Measurements from ENCODE around the gene AMMECR1.
A peak's percentile ranks its signal among the peaks of the same experiment; 100 is the strongest.
"Not testable (repeated sequence)": the region's sequence is repeated elsewhere in the genome, so short reads cannot be mapped to it uniquely, and the experiment has no call there.

AMMECR1 gene

DNA sequence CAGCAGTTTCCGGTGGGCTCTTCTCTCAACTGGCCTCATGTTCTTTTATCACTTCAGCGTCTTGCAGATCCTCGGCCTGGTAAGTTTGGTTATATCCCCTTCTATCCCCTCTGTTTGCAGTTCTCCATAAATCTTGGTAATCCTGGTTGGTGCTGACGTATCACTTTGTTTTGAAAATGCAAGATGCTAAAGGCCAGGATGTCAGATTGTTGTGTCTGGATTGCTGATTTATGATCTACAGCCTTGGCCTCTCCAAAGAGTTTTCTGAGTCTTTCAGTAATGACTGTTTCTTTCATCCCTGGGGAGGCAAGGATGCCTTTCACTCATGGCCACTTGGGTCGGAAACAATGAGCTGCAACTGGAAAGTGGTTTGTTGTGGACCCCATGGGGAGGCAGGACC is 146.4 kb downstream of the AMMECR1 start:
- DNase-seq (ENCODE audit: low read depth in 2 of 2): no peak

GRCh38 chrX:110170029-110170428 is 147.9 kb downstream of the AMMECR1 start:
- DNase-seq (ENCODE audit: low read depth in 2 of 2): no peak

DNA sequence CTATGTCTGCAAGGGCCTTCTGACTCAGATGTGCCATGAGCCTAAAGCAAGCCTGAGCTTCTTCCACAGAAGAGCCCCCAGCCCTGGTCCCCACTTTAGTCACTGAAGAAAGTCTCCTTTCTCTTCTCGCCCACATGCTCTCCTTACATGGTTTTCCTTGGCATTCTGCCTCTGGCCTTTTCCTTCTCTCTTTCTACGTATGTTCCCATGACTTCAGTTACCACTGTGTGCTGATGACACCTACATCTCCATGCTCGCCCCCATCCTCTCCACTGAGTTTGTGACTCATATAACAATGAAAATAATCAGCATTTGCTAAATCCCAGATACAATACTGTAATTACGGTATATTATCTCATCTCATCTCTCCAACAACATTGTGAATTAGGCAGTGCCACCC is 149.3 kb downstream of the AMMECR1 start:
- peak in 1 of 2 experiments; percentile 5 for DNase-seq (ENCODE audit: low read depth in 2 of 2)

DNA sequence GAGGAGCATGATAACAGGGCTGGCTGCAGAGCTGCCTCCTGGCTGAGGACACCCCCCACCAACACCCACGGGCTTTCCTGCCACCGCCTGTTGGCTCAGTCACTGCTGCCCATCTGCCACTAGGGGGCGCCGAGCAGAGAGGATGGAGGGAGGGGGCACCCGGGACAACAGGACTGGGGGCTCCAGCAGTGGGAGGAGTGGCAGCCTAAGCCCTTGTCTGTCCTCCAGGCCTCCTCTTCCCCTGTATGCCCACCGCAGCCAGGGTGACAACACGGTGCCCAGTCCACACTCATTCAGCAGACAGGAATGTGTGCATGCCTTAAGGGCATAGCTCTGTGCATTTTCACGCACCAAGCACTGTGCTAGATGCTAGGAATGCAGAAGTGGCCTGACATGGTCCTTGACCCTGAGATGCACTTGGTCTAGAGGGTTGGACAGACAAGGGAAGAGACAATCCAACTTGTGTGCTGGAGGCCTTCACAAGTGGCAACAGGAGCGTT is 149.9 kb downstream of the AMMECR1 start:
- DNase-seq (ENCODE audit: low read depth in 2 of 2): no peak

- DNase-seq (ENCODE audit: low read depth in 2 of 2): no peak
Measured at GRCh38 chrX:110163488-110163887, 154.4 kb downstream of the AMMECR1 start.

DNA sequence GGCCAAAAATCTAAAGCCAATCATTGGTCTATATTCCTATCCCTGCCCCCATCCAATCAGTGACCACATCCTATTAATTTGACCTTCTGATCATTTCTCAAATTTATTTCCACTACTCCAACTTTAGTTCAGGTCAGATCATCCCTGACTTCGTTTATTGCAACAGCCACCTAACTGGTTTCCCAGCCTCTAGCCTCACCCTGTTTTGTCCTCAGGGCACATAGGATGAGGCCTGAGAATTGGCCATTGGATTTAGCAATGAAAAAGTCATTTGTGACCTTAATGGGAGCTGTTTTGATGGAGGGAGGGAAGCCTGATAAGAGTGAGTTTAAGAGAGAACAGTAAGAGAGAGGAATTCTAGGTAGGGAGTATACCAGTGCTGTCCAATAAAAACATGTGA is 155.0 kb downstream of the AMMECR1 start:
- DNase-seq (ENCODE audit: low read depth in 2 of 2): no peak

- no peak for DNase-seq (ENCODE audit: low read depth in 2 of 2)
Measured at GRCh38 chrX:110162131-110162530, 155.8 kb downstream of the AMMECR1 start.

GRCh38 chrX:110161361-110161686 is 156.6 kb downstream of the AMMECR1 start:
- DNase-seq (ENCODE audit: low read depth in 2 of 2): no peak

DNA sequence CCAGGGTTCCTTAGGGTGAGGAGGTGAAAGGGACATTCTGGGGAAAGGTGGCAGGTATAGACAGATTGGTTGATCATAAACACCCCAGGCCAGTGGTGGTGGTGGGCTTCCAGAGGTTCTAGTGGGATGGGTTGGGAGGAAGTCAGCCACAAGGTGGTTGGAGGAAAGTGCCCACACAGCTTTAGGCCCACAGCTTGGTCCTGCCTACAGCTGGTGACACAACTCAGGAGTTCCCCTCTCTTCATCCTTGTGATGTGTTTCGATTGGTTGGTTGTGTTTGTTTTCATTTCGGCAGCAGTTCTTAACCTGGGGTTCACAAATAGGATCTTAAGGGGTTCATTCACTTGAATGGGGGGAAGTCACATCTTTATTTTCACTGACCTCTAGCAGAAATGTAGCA is 158.0 kb downstream of the AMMECR1 start:
- DNase-seq (ENCODE audit: low read depth in 2 of 2): no peak

GRCh38 chrX:110159235-110159634 is 158.7 kb downstream of the AMMECR1 start:
- DNase-seq (ENCODE audit: low read depth in 2 of 2): no peak

DNA sequence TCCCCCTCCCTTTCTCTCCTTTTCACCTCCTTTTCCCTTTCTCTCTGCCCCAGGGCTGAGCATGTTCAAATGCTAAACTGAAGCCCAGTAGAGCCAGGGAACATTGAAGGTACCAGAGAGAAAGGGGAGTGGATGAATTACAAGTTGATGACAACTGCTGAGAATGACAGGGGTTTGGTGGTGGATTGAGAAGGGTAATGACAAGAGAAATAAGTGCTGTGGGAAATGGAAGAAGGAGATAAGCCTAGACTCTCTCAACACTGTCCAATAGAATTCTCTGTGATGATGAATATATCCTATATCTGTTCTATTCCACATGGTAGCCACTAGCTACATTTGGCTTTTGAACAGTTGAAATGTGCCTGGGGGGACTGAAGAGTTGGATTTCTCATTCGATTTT is 160.4 kb downstream of the AMMECR1 start:
- no peak for DNase-seq (ENCODE audit: low read depth in 2 of 2)

GRCh38 chrX:110156167-110156754 is 161.6 kb downstream of the AMMECR1 start:
- no peak for DNase-seq (ENCODE audit: low read depth in 2 of 2)

DNA sequence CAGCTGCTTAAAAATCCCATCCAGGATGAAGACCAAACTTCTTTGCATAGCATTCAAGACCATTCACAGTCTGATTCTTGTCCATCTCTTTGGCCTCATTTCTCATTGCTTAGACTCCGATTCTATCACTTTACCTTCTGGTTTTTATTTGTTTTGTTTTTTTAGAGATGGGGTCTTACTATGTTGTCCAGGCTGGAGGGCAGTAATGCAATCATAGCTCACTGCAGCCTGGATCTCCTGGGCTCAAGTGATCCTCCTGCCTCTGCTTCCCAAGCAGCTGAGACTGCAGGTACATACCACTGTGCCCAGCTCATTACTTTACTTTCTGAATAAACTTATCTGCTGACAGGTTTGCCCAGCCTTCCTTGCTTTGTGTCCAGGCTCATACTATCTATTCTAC is 162.1 kb downstream of the AMMECR1 start:
- no peak for DNase-seq (ENCODE audit: low read depth in 2 of 2)

DNA sequence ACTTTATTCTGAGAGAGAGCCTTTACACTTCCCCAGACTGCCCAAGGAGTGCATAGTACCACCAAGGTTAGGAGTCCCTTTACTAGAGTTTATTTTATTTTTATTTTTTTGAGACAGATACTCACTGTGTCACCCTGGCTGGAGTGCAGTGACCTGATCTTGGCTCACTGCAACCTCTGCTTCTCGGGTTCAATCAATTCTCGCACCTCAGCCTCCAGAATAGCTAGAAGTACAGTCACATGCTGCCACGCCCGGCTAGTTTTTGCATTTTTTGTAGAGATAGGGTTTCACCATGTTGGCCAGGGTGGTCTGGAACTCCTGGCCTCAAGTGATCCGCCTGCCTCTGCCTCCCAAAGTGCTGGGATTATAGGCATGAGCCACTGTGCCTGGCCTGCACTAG is 163.6 kb downstream of the AMMECR1 start:
- DNase-seq (ENCODE audit: low read depth in 2 of 2): not testable (repeated sequence)

DNA sequence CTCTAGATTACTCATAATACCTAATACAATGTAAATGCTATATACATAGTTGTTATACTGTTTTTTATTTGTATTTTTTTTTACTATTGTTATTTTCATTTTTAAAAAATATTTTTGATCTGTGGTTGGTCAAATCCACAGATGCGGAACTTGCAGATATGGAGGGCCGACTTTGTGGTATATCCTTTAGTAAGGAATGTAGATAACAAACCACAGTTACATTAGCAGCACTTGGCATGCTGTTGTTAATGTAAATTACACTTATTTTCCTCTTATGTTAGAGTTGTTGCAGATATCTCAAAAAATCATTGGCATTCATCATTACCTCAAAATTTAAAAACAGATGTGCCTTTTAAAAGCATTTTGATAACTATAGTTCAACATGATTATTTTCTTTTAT is 164.0 kb downstream of the AMMECR1 start:
- no peak for DNase-seq (ENCODE audit: low read depth in 2 of 2)

DNA sequence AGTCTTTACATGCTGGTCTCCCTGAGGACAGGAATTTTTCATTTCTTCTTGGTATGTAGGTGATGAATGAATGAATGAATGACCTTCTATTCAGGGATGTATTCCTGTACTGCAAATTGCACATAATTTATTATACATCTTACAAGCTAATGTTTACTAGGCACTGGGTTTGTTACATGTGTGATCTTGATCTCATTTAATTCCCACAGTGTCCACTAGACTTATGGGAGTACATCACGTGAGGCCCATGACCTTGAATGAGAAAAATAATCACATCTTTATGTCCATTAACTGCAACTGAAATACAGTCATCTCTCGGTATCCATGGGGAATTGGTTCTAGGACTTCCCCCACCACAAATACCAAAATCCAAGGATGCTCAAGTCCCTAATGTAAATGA is 164.6 kb downstream of the AMMECR1 start:
- DNase-seq (ENCODE audit: low read depth in 2 of 2): no peak

DNA sequence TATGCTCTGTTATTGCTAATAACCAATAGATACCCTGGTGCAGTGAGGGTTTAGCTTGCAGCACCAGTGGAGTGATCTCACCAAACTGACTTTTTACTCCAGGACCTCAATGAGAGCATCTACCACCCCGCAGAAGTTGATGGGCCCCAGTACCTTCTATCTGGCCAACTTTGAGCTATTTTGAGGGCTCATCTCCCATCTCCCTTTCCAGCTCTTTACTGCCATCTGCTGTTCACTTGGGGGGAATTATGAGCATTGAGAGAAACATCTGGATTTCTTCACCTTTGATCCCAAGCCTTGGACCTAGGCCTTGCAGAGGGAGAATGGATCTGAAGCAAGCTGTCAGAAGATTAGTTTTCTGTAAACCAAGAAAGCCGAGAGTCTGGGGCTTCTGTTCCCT is 171.4 kb downstream of the AMMECR1 start:
- DNase-seq (ENCODE audit: low read depth in 2 of 2): peak in 1 of 2 experiments; percentile 10

GRCh38 chrX:110145854-110146253 is 172.0 kb downstream of the AMMECR1 start:
- no peak for DNase-seq (ENCODE audit: low read depth in 2 of 2)

DNA sequence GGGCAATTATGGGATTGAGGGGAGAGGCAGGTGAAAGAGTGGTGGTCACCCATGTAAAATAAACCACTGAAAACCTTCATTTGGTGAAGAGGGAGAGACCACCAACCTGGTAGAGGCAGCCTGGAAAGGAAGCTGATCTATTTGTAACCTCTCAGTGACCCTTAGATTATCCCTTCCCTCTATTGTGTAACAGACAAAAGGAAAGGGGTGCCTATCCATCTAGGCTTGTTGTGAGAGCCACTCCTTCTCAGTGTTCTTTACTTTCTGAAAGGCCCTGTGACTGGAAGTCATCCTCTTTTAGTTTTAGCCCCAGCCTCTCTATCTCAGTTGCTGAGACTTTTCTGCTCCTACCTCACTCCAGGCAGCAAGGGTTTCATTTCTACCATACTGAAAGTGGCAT is 172.6 kb downstream of the AMMECR1 start:
- no peak for DNase-seq (ENCODE audit: low read depth in 2 of 2)

Measured in fibroblast of skin of left biceps (primary cell).